ENCODE data around the gene EHBP1.
"Not testable (repeated sequence)": the region's sequence is repeated elsewhere in the genome, so short reads cannot be mapped to it uniquely, and the experiment has no call there.

EHBP1 gene

GRCh38 chr2:63018439-63018838 is 312.9 kb downstream of the EHBP1 start:
- Histone ChIP-seq H3K4me3 (no peak overlapping the region), H3K4me2 (no peak overlapping the region), H3K27me3 (no peaks in the 10 kb centered on the region), H3K9me3 (replicated peaks in 1 of 11) (no peaks in the 10 kb centered on the region), H4K20me1 (no peaks in the 10 kb centered on the region), H3K36me3 (peaks cover 0 to 11% (median 4%) of the 10 kb centered on the region in 11 experiments; a peak in 4 of 22 replicates), H3K9ac (no peak overlapping the region), H3K4me1 (no peaks in the 10 kb centered on the region), H3K27ac (no peak overlapping the region)
- TF ChIP-seq Cebpa-rat (IDR thresholded peaks at IDR 0.05): no peak

- H3K27me3 ChIP-seq; H3K9ac ChIP-seq; H3K27ac ChIP-seq; H3K4me3 ChIP-seq; H3K4me2 ChIP-seq; H3K36me3 ChIP-seq; H3K9me3 ChIP-seq (replicated peaks in 1 of 11); H3K4me1 ChIP-seq; H4K20me1 ChIP-seq: not testable (repeated sequence)
Measured at GRCh38 chr2:63019686-63020085, 314.2 kb downstream of the EHBP1 start.

DNA sequence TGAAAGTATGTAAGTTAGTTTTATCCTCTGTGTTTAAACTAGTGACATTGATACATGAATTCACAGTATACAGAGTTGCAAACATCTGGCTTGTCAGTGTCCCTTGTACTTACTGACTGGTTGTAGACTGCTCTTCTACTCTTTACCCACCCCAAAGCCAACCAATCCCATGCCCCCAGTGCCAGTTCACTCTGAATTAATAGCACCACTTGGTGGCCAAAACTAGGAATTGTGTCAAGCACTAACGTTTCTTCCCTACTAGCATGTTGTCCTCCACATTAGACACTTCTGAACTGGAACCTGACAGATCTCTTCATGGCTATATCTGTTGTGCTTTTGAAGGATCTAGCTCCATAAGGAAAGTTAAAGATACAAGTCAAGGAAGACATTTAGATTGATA is 317.9 kb downstream of the EHBP1 start:
- Histone ChIP-seq H3K9me3 (replicated peaks in 1 of 11) (no peaks in the 10 kb centered on the region), H3K27me3 (no peaks in the 10 kb centered on the region), H4K20me1 (no peaks in the 10 kb centered on the region), H3K4me1 (no peaks in the 10 kb centered on the region), H3K36me3 (0 out of 22 replicates have a peak, but pooled peaks cover 0 to 6% (median 0%) of the 10 kb centered on the region in 11 experiments), H3K9ac (no peak overlapping the region), H3K27ac (no peak overlapping the region), H3K4me3 (no peak overlapping the region), H3K4me2 (no peak overlapping the region)
- no peak for TF ChIP-seq Cebpa-rat (IDR thresholded peaks at IDR 0.05)

DNA sequence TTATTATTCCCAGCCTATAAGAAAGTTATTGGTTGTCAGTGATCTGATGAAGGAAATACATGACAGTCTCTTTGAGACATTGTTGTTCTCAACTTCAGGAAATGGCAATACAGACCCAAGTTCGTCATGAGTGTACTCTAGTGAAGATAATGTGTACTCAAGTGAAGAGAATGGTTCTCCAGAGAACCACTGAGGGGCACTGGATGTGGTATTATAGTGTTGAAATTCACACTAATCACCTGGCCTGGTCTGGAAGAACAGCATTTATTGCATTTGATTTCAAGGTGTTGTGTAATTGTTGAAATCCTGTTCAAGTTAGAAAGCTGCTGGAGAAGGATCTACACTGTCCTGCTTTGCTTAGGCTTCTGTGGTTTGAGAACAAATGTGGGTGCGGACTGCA is 321.7 kb downstream of the EHBP1 start:
- H4K20me1 ChIP-seq: no peaks in the 10 kb centered on the region
- no peak overlapping the region for H3K4me2 ChIP-seq
- no peak overlapping the region for H3K4me3 ChIP-seq
- no peak overlapping the region for H3K27ac ChIP-seq
- no peak for TF ChIP-seq Cebpa-rat (IDR thresholded peaks at IDR 0.05)
- no peak overlapping the region for H3K9ac ChIP-seq
- no peaks in the 10 kb centered on the region for H3K27me3 ChIP-seq
- H3K36me3 ChIP-seq: no peaks in the 10 kb centered on the region
- no peaks in the 10 kb centered on the region for H3K9me3 ChIP-seq (replicated peaks in 1 of 11)
- no peaks in the 10 kb centered on the region for H3K4me1 ChIP-seq

- no peak overlapping the region for H3K27ac ChIP-seq
- H3K36me3 ChIP-seq: no peaks in the 10 kb centered on the region
- no peak for TF ChIP-seq Cebpa-rat (IDR thresholded peaks at IDR 0.05)
- H3K4me2 ChIP-seq: no peak overlapping the region
- H3K9me3 ChIP-seq (replicated peaks in 1 of 11): no peaks in the 10 kb centered on the region
- H3K9ac ChIP-seq: no peak overlapping the region
- no peaks in the 10 kb centered on the region for H3K27me3 ChIP-seq
- no peak overlapping the region for H3K4me3 ChIP-seq
- H4K20me1 ChIP-seq: no peaks in the 10 kb centered on the region
- H3K4me1 ChIP-seq: no peaks in the 10 kb centered on the region
Measured at GRCh38 chr2:63029058-63029457, 323.5 kb downstream of the EHBP1 start.

DNA sequence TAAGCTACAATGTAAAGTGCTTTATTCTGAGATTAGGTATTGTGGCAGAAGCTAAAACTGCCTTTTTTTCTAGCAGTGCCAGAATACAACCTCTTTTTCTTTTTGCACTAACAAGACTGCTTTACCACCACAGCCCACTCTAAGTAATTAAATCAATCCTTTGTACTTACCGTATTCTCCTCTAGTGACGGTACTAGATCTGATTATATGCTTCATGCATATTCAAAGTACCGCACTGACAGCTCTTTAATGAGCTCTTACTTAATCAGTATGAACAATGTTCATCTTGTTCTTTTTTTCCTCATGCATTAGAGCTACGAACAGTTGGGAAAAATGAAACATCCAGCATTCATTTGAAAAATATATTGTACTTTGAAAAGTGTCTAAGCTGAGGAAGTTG is 329.0 kb downstream of the EHBP1 start:
- Histone ChIP-seq H3K4me1 (no peaks in the 10 kb centered on the region), H3K27ac (no peak overlapping the region), H3K36me3 (no peaks in the 10 kb centered on the region)

GRCh38 chr2:63035169-63035568 is 329.7 kb downstream of the EHBP1 start:
- Histone ChIP-seq H3K27me3 (no peaks in the 10 kb centered on the region), H3K4me1 (no peaks in the 10 kb centered on the region), H3K4me2 (no peak overlapping the region), H4K20me1 (no peaks in the 10 kb centered on the region), H3K36me3 (no peaks in the 10 kb centered on the region), H3K9me3 (replicated peaks in 1 of 11) (no peaks in the 10 kb centered on the region), H3K9ac (no peak overlapping the region), H3K27ac (no peak overlapping the region), H3K4me3 (no peak overlapping the region)
- no peak for TF ChIP-seq Cebpa-rat (IDR thresholded peaks at IDR 0.05)

More for the DNA sequence above, 329.0 kb downstream of the EHBP1 start:
- H4K20me1 ChIP-seq: no peaks in the 10 kb centered on the region
- no peaks in the 10 kb centered on the region for H3K27me3 ChIP-seq
- H3K4me3 ChIP-seq: no peak overlapping the region
- TF ChIP-seq Cebpa-rat (IDR thresholded peaks at IDR 0.05): no peak
- H3K9me3 ChIP-seq (replicated peaks in 1 of 11): no peaks in the 10 kb centered on the region
- no peak overlapping the region for H3K4me2 ChIP-seq
- H3K9ac ChIP-seq: no peak overlapping the region

- Histone ChIP-seq H3K4me2 (no peak overlapping the region), H3K36me3 (no peaks in the 10 kb centered on the region), H3K9me3 (replicated peaks in 1 of 11) (no peaks in the 10 kb centered on the region), H3K27me3 (0 out of 22 replicates have a peak, but pooled peaks cover 0 to 3% (median 0%) of the 10 kb centered on the region in 11 experiments), H3K9ac (no peak overlapping the region), H3K27ac (no peak overlapping the region), H3K4me3 (no peak overlapping the region), H4K20me1 (no peaks in the 10 kb centered on the region), H3K4me1 (no peaks in the 10 kb centered on the region)
- TF ChIP-seq Cebpa-rat (IDR thresholded peaks at IDR 0.05): no peak
Measured at GRCh38 chr2:63035660-63036059, 330.1 kb downstream of the EHBP1 start.

GRCh38 chr2:63038034-63038433 is 332.5 kb downstream of the EHBP1 start:
- Histone ChIP-seq H3K27me3 (peaks cover 0 to 15% (median 0%) of the 10 kb centered on the region in 11 experiments; a peak in 5 of 22 replicates), H3K36me3 (no peaks in the 10 kb centered on the region), H3K4me2 (no peak overlapping the region), H3K9ac (no peak overlapping the region), H4K20me1 (no peaks in the 10 kb centered on the region; a peak in 1 of 22 replicates), H3K4me1 (no peaks in the 10 kb centered on the region), H3K4me3 (no peak overlapping the region), H3K27ac (no peak overlapping the region), H3K9me3 (replicated peaks in 1 of 11) (no peaks in the 10 kb centered on the region)
- no peak for TF ChIP-seq Cebpa-rat (IDR thresholded peaks at IDR 0.05)

GRCh38 chr2:63040586-63040985 is 335.1 kb downstream of the EHBP1 start:
- Histone ChIP-seq H3K4me2 (no peak overlapping the region), H3K4me3 (no peak overlapping the region), H3K4me1 (no peaks in the 10 kb centered on the region), H4K20me1 (peaks cover 0 to 11% (median 5%) of the 10 kb centered on the region in 11 experiments; a peak in 5 of 22 replicates), H3K27me3 (peaks cover 13 to 34% (median 18%) of the 10 kb centered on the region in 11 experiments), H3K27ac (no peak overlapping the region), H3K9me3 (replicated peaks in 1 of 11) (no peaks in the 10 kb centered on the region), H3K9ac (no peak overlapping the region), H3K36me3 (peaks cover 0 to 8% (median 3%) of the 10 kb centered on the region in 11 experiments; a peak in 5 of 22 replicates)
- TF ChIP-seq Cebpa-rat (IDR thresholded peaks at IDR 0.05): no peak
